HUES6 (cell line): ENCODE data around the gene IL36A.

Experiments used
- H3K27ac ChIP-seq: 2 replicates; pipeline ENCODE4 v1.7.0; 2013; ENCODE audit warnings: low read depth, mild to moderate bottlenecking, low read length, inconsistent platforms
- H3K27me3 ChIP-seq: 2 replicates; pipeline ENCODE4 v1.6.1; 2013; ENCODE audit warnings: low read length; ENCODE audit not compliant: control insufficient read depth, insufficient read depth
- H3K36me3 ChIP-seq: 2 replicates; pipeline ENCODE4 v1.6.1; 2013; ENCODE audit warnings: low read length; ENCODE audit not compliant: control insufficient read depth, insufficient read depth
- H3K4me1 ChIP-seq: 2 replicates; pipeline ENCODE4 v1.6.1; 2013; ENCODE audit warnings: low read length; ENCODE audit not compliant: control insufficient read depth, insufficient read depth
- H3K4me3 ChIP-seq: 2 replicates; pipeline ENCODE4 v1.5.1; 2013; ENCODE audit warnings: low read depth, low read length
- H3K9ac ChIP-seq: one replicate; pipeline ENCODE4 v1.6.1; 2013; ENCODE audit warnings: mild to moderate bottlenecking, low read length
- H3K9me3 ChIP-seq: 2 replicates; pipeline ENCODE4 v1.6.1; 2013; ENCODE audit warnings: low read depth, low read length; ENCODE audit not compliant: control insufficient read depth, insufficient read depth

Gene IL36A

GRCh38 chr2:113046465-113046864 lies 41.2 kb downstream of the IL36A start:
- Histone ChIP-seq H3K27ac (no peak overlapping the region), H3K27me3 (no peaks in the 10 kb centered on the region), H3K4me3 (no peak overlapping the region), H3K4me1 (no peaks in the 10 kb centered on the region), H3K36me3 (no peaks in the 10 kb centered on the region), H3K9ac (no peak overlapping the region), H3K9me3 (peaks cover 13% of the 10 kb centered on the region; the same call in 1 of the 2 replicates)

GRCh38 chr2:113050921-113051895 lies 45.9 kb downstream of the IL36A start:
- Histone ChIP-seq H3K9ac (no peak overlapping the region), H3K27ac (no peak overlapping the region), H3K9me3 (peaks cover 45% of the 10 kb centered on the region), H3K27me3 (no peaks in the 10 kb centered on the region), H3K4me3 (no peak overlapping the region), H3K36me3 (no peaks in the 10 kb centered on the region), H3K4me1 (no peaks in the 10 kb centered on the region)

- no peak within 1 kb of the TSS for H3K9ac ChIP-seq
- peaks cover 51% of the 10 kb centered on the region for H3K9me3 ChIP-seq
- H3K4me3 ChIP-seq: no peak within 1 kb of the TSS
- no peak within 1 kb of the TSS for H3K27ac ChIP-seq
- H3K36me3 ChIP-seq: no peaks in the 10 kb centered on the region
- no peaks in the 10 kb centered on the region for H3K27me3 ChIP-seq
- H3K4me1 ChIP-seq: no peaks in the 10 kb centered on the region
Observed at GRCh38 chr2:113052396-113052917, 47.2 kb downstream of the IL36A start, which contains the start of gene IL36B. Gene IL36B (minus strand): TSS chr2:113052867.

- peaks cover 51% of the 10 kb centered on the region for H3K9me3 ChIP-seq
- H3K36me3 ChIP-seq: no peaks in the 10 kb centered on the region
- no peak overlapping the region for H3K4me3 ChIP-seq
- peaks cover 3% of the 10 kb centered on the region; the same call in 1 of the 2 replicates for H3K27me3 ChIP-seq
- no peak overlapping the region for H3K9ac ChIP-seq
- H3K4me1 ChIP-seq: no peaks in the 10 kb centered on the region
- no peak overlapping the region for H3K27ac ChIP-seq
Observed at GRCh38 chr2:113053666-113054065, 48.4 kb downstream of the IL36A start.

GRCh38 chr2:113054066-113054465 lies 48.8 kb downstream of the IL36A start:
- H3K4me3 ChIP-seq: no peak overlapping the region
- H3K4me1 ChIP-seq: no peaks in the 10 kb centered on the region
- H3K9me3 ChIP-seq: peaks cover 49% of the 10 kb centered on the region
- H3K36me3 ChIP-seq: no peaks in the 10 kb centered on the region
- H3K27me3 ChIP-seq: peaks cover 6% of the 10 kb centered on the region; the same call in 1 of the 2 replicates
- H3K9ac ChIP-seq: no peak overlapping the region
- H3K27ac ChIP-seq: no peak overlapping the region

GRCh38 chr2:113056521-113056920 lies 51.3 kb downstream of the IL36A start:
- no peak overlapping the region for H3K27ac ChIP-seq
- H3K27me3 ChIP-seq: peaks cover 8% of the 10 kb centered on the region; the same call in 1 of the 2 replicates
- no peaks in the 10 kb centered on the region for H3K36me3 ChIP-seq
- H3K4me1 ChIP-seq: no peaks in the 10 kb centered on the region
- no peak overlapping the region for H3K9ac ChIP-seq
- H3K4me3 ChIP-seq: no peak overlapping the region
- H3K9me3 ChIP-seq: peaks cover 38% of the 10 kb centered on the region

- Histone ChIP-seq H3K9ac (no peak overlapping the region), H3K4me1 (no peaks in the 10 kb centered on the region), H3K27me3 (peaks cover 8% of the 10 kb centered on the region; the same call in 1 of the 2 replicates), H3K4me3 (no peak overlapping the region), H3K36me3 (no peaks in the 10 kb centered on the region), H3K27ac (no peak overlapping the region), H3K9me3 (peaks cover 35% of the 10 kb centered on the region)
Observed at GRCh38 chr2:113057117-113057516, 51.9 kb downstream of the IL36A start.
